ENCODE measurements around the gene MESD. TPM values are rescaled to one million over a fixed set of nuclear protein-coding genes. Genes with fewer than 3 reads are reported as not detected.

MESD gene
- total RNA-seq, 4 donors from 2014 or later = 14.1 to 17.4 (median 14.5) TPM

DNA sequence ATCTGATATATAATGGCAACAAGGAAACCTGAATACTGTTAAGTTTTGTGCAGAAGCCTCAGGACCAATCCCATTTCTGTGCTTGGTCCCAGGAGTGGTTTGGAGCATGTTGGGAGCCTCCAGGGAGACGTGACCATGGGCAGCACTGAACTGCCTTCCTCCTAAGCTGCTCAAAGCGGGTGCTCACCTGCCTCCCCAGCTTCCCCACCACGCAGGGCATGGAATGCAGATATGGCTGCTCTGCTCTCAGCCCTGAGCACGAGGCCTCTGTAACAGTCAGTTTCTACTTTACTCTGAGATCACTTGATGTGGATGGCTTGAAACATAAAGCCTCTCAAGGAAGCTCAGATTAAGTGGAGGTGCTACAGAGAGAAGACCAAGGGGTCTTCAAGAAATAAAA, 49.3 kb downstream of the MESD start:
- Histone ChIP-seq H3K36me3 (peaks cover 0 to 44% (median 38%) of the 10 kb centered on the region in 4 donors), H3K4me1 (peaks cover 0 to 29% (median 21%) of the 10 kb centered on the region in 4 donors), H3K4me3 (no peak overlapping the region), H3K9me3 (no peaks in the 10 kb centered on the region), H3K27me3 (no peaks in the 10 kb centered on the region), H3K27ac (replicated peaks in 1 of 4) (no peak overlapping the region)
- no peak for DNase-seq (ENCODE audit: extremely low spot score)
- 76% methylated on average over 2 of the region's 4 CpGs for WGBS
- TF ChIP-seq EP300 (IDR thresholded peaks at IDR 0.05) (no peak), POLR2A (IDR thresholded peaks at IDR 0.05; ENCODE audit: low read depth) (no peak), POLR2AphosphoS5 (IDR thresholded peaks at IDR 0.05) (no peak)
- TF ChIP-seq, protein P1, sequence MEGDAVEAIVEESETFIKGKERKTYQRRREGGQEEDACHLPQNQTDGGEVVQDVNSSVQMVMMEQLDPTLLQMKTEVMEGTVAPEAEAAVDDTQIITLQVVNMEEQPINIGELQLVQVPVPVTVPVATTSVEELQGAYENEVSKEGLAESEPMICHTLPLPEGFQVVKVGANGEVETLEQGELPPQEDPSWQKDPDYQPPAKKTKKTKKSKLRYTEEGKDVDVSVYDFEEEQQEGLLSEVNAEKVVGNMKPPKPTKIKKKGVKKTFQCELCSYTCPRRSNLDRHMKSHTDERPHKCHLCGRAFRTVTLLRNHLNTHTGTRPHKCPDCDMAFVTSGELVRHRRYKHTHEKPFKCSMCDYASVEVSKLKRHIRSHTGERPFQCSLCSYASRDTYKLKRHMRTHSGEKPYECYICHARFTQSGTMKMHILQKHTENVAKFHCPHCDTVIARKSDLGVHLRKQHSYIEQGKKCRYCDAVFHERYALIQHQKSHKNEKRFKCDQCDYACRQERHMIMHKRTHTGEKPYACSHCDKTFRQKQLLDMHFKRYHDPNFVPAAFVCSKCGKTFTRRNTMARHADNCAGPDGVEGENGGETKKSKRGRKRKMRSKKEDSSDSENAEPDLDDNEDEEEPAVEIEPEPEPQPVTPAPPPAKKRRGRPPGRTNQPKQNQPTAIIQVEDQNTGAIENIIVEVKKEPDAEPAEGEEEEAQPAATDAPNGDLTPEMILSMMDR (IDR thresholded peaks at IDR 0.05) = no peak
- intact Hi-C loops (cut with DNase I) = no loop called here

DNA sequence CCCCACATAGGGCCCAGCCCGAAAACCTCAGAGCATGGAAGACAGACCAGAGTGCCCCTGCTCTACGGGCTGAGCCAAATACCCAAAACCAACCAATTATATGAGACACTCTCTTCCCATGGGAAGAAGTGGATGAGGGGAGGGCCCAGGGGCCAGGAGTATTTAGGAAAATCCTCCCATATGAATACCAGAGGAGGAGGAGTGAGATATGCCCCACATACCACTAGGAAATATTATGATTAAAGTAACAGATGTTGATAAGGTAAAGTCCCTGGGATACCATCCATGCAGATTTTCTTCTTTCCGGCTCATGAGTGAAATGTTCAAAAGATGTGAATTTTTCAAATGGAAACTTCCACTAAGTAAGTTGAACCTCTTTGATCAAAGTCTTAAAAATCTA, 50.4 kb downstream of the MESD start:
- no peak overlapping the region for H3K27ac ChIP-seq (replicated peaks in 1 of 4)
- WGBS = 91% methylated on average over 3 of the region's 3 CpGs
- H3K27me3 ChIP-seq = no peaks in the 10 kb centered on the region
- DNase-seq (ENCODE audit: extremely low spot score) = no peak
- no peak overlapping the region for H3K4me3 ChIP-seq
- intact Hi-C loops (cut with DNase I) = no loop called here
- TF ChIP-seq, protein P1 (IDR thresholded peaks at IDR 0.05) = no peak
- TF ChIP-seq POLR2A (IDR thresholded peaks at IDR 0.05; ENCODE audit: low read depth) (no peak), POLR2AphosphoS5 (IDR thresholded peaks at IDR 0.05) (no peak), EP300 (IDR thresholded peaks at IDR 0.05) (no peak)
- H3K36me3 ChIP-seq = peaks cover 0 to 34% (median 29%) of the 10 kb centered on the region in 4 donors
- peaks cover 0 to 36% (median 24%) of the 10 kb centered on the region in 4 donors for H3K4me1 ChIP-seq
- H3K9me3 ChIP-seq = no peaks in the 10 kb centered on the region

GRCh38 chr15:80937718-80938117, 51.9 kb downstream of the MESD start:
- DNase-seq (ENCODE audit: extremely low spot score) = no peak
- Histone ChIP-seq H3K36me3 (peaks cover 0 to 25% (median 20%) of the 10 kb centered on the region in 4 donors), H3K9me3 (no peaks in the 10 kb centered on the region), H3K27me3 (no peaks in the 10 kb centered on the region), H3K4me1 (peaks cover 0 to 37% (median 25%) of the 10 kb centered on the region in 4 donors), H3K27ac (replicated peaks in 1 of 4) (no peak overlapping the region), H3K4me3 (no peak overlapping the region)
- 98% methylated on average over 12 of the region's 12 CpGs for WGBS
- intact Hi-C loops (cut with DNase I) = no loop called here
- TF ChIP-seq EP300 (IDR thresholded peaks at IDR 0.05) (no peak), POLR2A (IDR thresholded peaks at IDR 0.05; ENCODE audit: low read depth) (no peak), POLR2AphosphoS5 (IDR thresholded peaks at IDR 0.05) (no peak)
- TF ChIP-seq, protein P1 (IDR thresholded peaks at IDR 0.05) = no peak

- intact Hi-C loops (cut with DNase I) = no loop called here
- TF ChIP-seq, protein P1 (IDR thresholded peaks at IDR 0.05) = no peak
- TF ChIP-seq EP300 (IDR thresholded peaks at IDR 0.05) (no peak), POLR2A (IDR thresholded peaks at IDR 0.05; ENCODE audit: low read depth) (no peak), POLR2AphosphoS5 (IDR thresholded peaks at IDR 0.05) (no peak)
- Histone ChIP-seq H3K27ac (replicated peaks in 1 of 4) (peak overlapping the region in 3 of 4 donors; percentile 20 to 47 (median 25)), H3K36me3 (peaks cover 0 to 13% (median 8%) of the 10 kb centered on the region in 4 donors), H3K27me3 (no peaks in the 10 kb centered on the region), H3K9me3 (no peaks in the 10 kb centered on the region), H3K4me3 (no peak overlapping the region), H3K4me1 (peaks cover 0 to 44% (median 33%) of the 10 kb centered on the region in 4 donors)
- WGBS = 79% methylated on average over 11 of the region's 16 CpGs
- DNase-seq (ENCODE audit: extremely low spot score) = no peak
These were observed 53.1 kb downstream of the MESD start for GRCh38 chr15:80936288-80937078.

Data from esophagus muscularis mucosa (tissue), 4 donors.